Endothelial cell of umbilical vein (primary cell): Measurements from ENCODE around the gene KHDC1L. TPM values are rescaled to one million over a fixed set of nuclear protein-coding genes. Genes with fewer than 3 reads are reported as not detected.
A peak's percentile ranks its signal among the peaks of the same experiment; 100 is the strongest.
"Not testable (repeated sequence)": the region's sequence is repeated elsewhere in the genome, so short reads cannot be mapped to it uniquely, and the experiment has no call there.

ENCODE experiments used
- Bru-seq: library from RNA; stranded (reverse); fragments of 400-500 nt; gene quantifications from one replicate; lab custom pipeline; 2021; lab: Mats Ljungman, UMichigan
- BruChase-seq, 2 experiments: library from RNA; stranded (reverse); fragments of 400-500 nt; gene quantifications; one replicate each; lab custom pipeline; 2021; lab: Mats Ljungman, UMichigan
- BruUV-seq: library from RNA; stranded (reverse); fragments of 400-500 nt; replicated peaks from 2 replicates; lab custom pipeline; 2021; lab: Mats Ljungman, UMichigan
- CTCF ChIA-PET: fragments of 300-600, 350-600 bp; sonication (Branson Sonifier 250); formaldehyde crosslinking; loops from one replicate; lab custom pipeline; 2021; ENCODE audit warnings: antibody characterized with exemption, inconsistent platforms; lab: Charles Lee
- POLR2A ChIA-PET: fragments of 300-600, 350-600 bp; sonication (Branson Sonifier 250); formaldehyde crosslinking; loops from one replicate; lab custom pipeline; 2021; ENCODE audit warnings: antibody characterized with exemption, inconsistent platforms; lab: Charles Lee
- DNase-seq: peaks from one replicate; pipeline ENCODE4 v3.0.0-alpha.2; 2011; ENCODE audit warnings: low read depth, low spot score
- FAIRE-seq: peaks from 2 replicates; lab custom pipeline; 2011; peaks lifted over from hg19 to GRCh38; lab: Jason Lieb, UNC
- H2AFZ ChIP-seq: 2 replicates; pipeline ENCODE4 v1.6.0; 2012; ENCODE audit warnings: low read depth, low read length, control low read depth, inconsistent platforms
- H3K27ac ChIP-seq: 2 replicates; pipeline ENCODE4 v1.5.1; 2011; ENCODE audit warnings: low read depth, mild to moderate bottlenecking, control low read depth, low read length, moderate library complexity; ENCODE audit not compliant: insufficient read depth
- H3K27me3 ChIP-seq, 2 experiments: 2 replicates each; pipeline versions ENCODE4 v1.6.0 to v1.6.1; 2011; ENCODE audit warnings: low read length in 2 of 2, mixed read lengths in 1 of 2; ENCODE audit not compliant: control insufficient read depth in 2 of 2, insufficient read depth in 2 of 2
- H3K36me3 ChIP-seq, 2 experiments: 2 replicates in 1 of 2; 3 replicates in 1 of 2; pipeline ENCODE4 v1.5.1; 2011; ENCODE audit warnings: low read length in 2 of 2, mild to moderate bottlenecking in 1 of 2, moderate library complexity in 1 of 2; ENCODE audit not compliant: control insufficient read depth in 2 of 2, insufficient read depth in 2 of 2; ENCODE audit errors: extremely low read depth in 1 of 2
- H3K4me1 ChIP-seq: 3 replicates; pipeline ENCODE4 v1.5.1; 2011; ENCODE audit warnings: mild to moderate bottlenecking, low read length; ENCODE audit not compliant: control insufficient read depth, insufficient read depth; ENCODE audit errors: extremely low read depth
- H3K4me2 ChIP-seq: 2 replicates; pipeline ENCODE4 v1.6.1; 2011; ENCODE audit warnings: low read length, control low read depth, mixed read lengths; ENCODE audit not compliant: insufficient read depth
- H3K4me3 ChIP-seq, 3 experiments: fragments of 200-600 bp in 1 of 3; sonication (generic), shearing (Covaris generic) in 1 of 3; replicated peaks in 1 of 3; 2 replicates each; pipeline ENCODE4 v1.5.1; 2011 to 2016; ENCODE audit warnings: control low read depth in 3 of 3, low read length in 3 of 3, mild to moderate bottlenecking in 2 of 3, inconsistent platforms in 1 of 3, low read depth in 1 of 3, moderate library complexity in 1 of 3; ENCODE audit not compliant: insufficient read depth in 1 of 3
- H3K79me2 ChIP-seq: 2 replicates; pipeline ENCODE4 v1.6.0; 2012; ENCODE audit warnings: low read length, inconsistent platforms; ENCODE audit not compliant: control insufficient read depth, insufficient read depth
- H3K9ac ChIP-seq: replicated peaks from 2 replicates; pipeline ENCODE3; 2011; ENCODE audit warnings: low read length, control low read depth; ENCODE audit not compliant: insufficient read depth; ENCODE audit errors: extremely low read depth
- H3K9me1 ChIP-seq: replicated peaks from 3 replicates; pipeline ENCODE4 v1.6.0; 2011; ENCODE audit warnings: mild to moderate bottlenecking, low read length; ENCODE audit not compliant: control insufficient read depth, insufficient read depth; ENCODE audit errors: extremely low read depth
- H3K9me3 ChIP-seq: replicated peaks from 2 replicates; pipeline ENCODE4 v1.5.1; 2012; ENCODE audit warnings: low read length, inconsistent platforms; ENCODE audit not compliant: control insufficient read depth, insufficient read depth
- H4K20me1 ChIP-seq: replicated peaks from 2 replicates; pipeline ENCODE3; 2011; ENCODE audit warnings: mild to moderate bottlenecking, low read length; ENCODE audit not compliant: control insufficient read depth, insufficient read depth; ENCODE audit errors: extremely low read depth
- FOS ChIP-seq: IDR thresholded peaks from 2 replicates; pipeline ENCODE4 v1.6.1; 2011; ENCODE audit warnings: mild to moderate bottlenecking, low read length, moderate library complexity, borderline replicate concordance; ENCODE audit not compliant: insufficient read depth
- POLR2AphosphoS5 ChIP-seq: IDR thresholded peaks from 2 replicates; pipeline ENCODE4 v1.6.1; 2012; ENCODE audit warnings: low read depth, mild to moderate bottlenecking, control low read depth, low read length, moderate library complexity; ENCODE audit not compliant: insufficient read depth
- dilution Hi-C: fragments of 300-500 bp; cut with MboI; formaldehyde crosslinking; loops from one replicate; pipeline ENCODE4 v1.15.0; 2019; ENCODE audit warnings: low sequenced_read_pairs; ENCODE audit not compliant: extremely low pct_ligation_motif_present
- intact Hi-C: fragments of 100-400 bp; cut with micrococcal nuclease; formaldehyde crosslinking; loops from one replicate; pipeline ENCODE4 v1.10.0; 2022
- long read RNA-seq: library from polyadenylated mRNA; stranded (forward); transcript quantifications from one replicate; pipeline ENCODE4 v2.0.0, GENCODE V29; 2021
- polyA minus RNA-seq, 3 experiments: library from RNA; depleted of rRNA, polyadenylated mRNA; stranded (reverse); fragments of >200 nt; gene quantifications; 1 replicate in 1 of 3; 2 replicates in 2 of 3; pipeline ENCODE4 v1.2.3, GENCODE V29; 2011
- polyA plus RNA-seq, 4 experiments: library from polyadenylated mRNA; depleted of rRNA in 3 of 4; stranded (reverse) in 3 of 4; unstranded in 1 of 4; fragments of >200 nt; gene quantifications; 2 replicates each; pipeline versions ENCODE4 v1.2.1 to v1.2.3, GENCODE V29; 2011 to 2012; ENCODE audit warnings: missing spikeins in 1 of 4
- total RNA-seq: library from RNA; stranded (reverse); gene quantifications from 2 replicates; pipeline ENCODE4 v1.2.3, GENCODE V29; 2021

Gene KHDC1L, protein sequence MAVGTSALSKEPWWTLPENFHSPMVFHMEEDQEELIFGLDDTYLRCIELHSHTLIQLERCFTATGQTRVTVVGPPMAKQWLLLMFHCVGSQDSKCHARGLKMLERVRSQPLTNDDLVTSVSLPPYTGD
- total RNA-seq (not detected in 2 replicates), polyA plus RNA-seq (0.15 and 0.18 TPM in 2 replicates), polyA minus RNA-seq (0.96 TPM in 1 of 2 replicates, not detected in the other), Bru-seq, nascent RNA (not detected), BruChase-seq, experiment 1, labeled RNA remaining after a 6-hour chase (percentile 23 among the genes with signal in this experiment), BruChase-seq, experiment 2, labeled RNA remaining after a 2-hour chase (not detected)
- not detected in 2 replicates for polyA plus RNA-seq (2011; cell fraction: cytosol; rRNA removed)
- polyA plus RNA-seq (2011; cell fraction: nucleus; rRNA removed) = 0.34 and 0.76 TPM in 2 replicates
- not detected in 2 replicates for polyA plus RNA-seq (2012)
- not detected for polyA minus RNA-seq (2011; cell fraction: cytosol; rRNA and poly(A)+ RNA removed)
- 1.2 TPM in 1 of 2 replicates, not detected in the other for polyA minus RNA-seq (2011; cell fraction: nucleus; rRNA and poly(A)+ RNA removed)
- long read RNA-seq = 0 reads

DNA sequence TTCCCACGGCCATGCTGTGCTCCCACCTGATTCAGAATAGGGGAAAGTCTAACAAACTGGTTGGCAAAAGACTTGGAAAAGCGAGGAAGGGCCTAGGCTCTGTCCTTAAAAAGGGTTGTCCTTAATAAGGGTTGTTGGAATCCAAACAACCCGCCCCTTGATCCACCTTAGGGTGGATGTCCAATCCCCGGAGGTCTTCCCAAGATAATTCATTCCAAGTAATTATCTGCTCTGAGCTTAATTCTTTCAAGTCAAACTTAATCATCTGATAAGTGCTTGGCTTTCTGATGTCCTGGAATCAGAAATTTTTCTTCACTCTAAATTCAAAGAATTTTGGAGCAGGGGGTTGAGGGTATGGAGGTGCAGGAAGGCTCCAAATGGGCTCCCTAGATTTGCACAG, at the start of gene KHDC1L:
Gene KHDC1L (minus strand): TSS at position 101 of the 400 bp plus-strand sequence. CDS start 88 bp downstream, at position 13.
- BruUV-seq = no TSS peak
- no peak for FAIRE-seq
- no peak for DNase-seq
- Histone ChIP-seq H3K36me3 (no peaks in the 10 kb centered on the region), H3K79me2 (no peaks in the 10 kb centered on the region), H3K9me3 (no peaks in the 10 kb centered on the region), H3K9me1 (no peaks in the 10 kb centered on the region), H3K4me3 (no peak within 1 kb of the TSS), H3K27me3 (no peaks in the 10 kb centered on the region), H4K20me1 (no peaks in the 10 kb centered on the region), H3K27ac (no peak within 1 kb of the TSS), H2AFZ (no peak within 1 kb of the TSS), H3K9ac (no peak within 1 kb of the TSS), H3K4me2 (no peak within 1 kb of the TSS), H3K4me1 (no peaks in the 10 kb centered on the region)
- ChIA-PET POLR2A (no interaction called here), CTCF (no interaction called here)
- TF ChIP-seq FOS (no peak), POLR2AphosphoS5 (no peak)
- intact Hi-C loops (no loop called here), dilution Hi-C loops (no loop called here)

DNA sequence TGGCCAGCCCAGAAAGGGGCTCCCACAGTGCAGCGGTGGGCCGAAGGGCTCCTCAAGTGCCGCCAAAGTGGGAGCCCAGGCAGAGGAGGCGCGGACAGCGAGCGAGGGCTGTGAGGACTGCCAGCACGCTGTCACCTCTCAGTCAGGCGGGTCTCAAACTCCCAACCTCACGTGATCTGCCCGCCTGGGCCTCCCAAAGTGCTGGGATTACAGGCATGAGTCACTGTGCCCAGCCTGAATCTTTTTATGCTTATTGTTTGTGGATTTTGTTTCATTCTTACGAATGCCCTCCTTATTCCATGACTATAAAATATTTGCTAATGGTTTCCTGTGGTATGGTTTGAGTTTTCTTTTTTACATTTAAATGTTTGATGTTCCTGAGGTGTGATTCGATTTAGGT, 44.0 kb upstream of the KHDC1L start:
- H3K9me3 ChIP-seq, H3K4me3 ChIP-seq, BruUV-seq, DNase-seq, H3K9me1 ChIP-seq, H3K9ac ChIP-seq, H4K20me1 ChIP-seq, dilution Hi-C loops, FAIRE-seq, H3K27ac ChIP-seq, H3K4me2 ChIP-seq, POLR2A ChIA-PET, H2AFZ ChIP-seq, H3K79me2 ChIP-seq, intact Hi-C loops, H3K4me1 ChIP-seq, H3K27me3 ChIP-seq, H3K36me3 ChIP-seq: not testable (repeated sequence)
- CTCF ChIA-PET = interaction anchor here (2.3 kb wide), 1 partner anchor 16 kb away, joined by 5 read pairs; no protein-coding TSS in a partner anchor

DNA sequence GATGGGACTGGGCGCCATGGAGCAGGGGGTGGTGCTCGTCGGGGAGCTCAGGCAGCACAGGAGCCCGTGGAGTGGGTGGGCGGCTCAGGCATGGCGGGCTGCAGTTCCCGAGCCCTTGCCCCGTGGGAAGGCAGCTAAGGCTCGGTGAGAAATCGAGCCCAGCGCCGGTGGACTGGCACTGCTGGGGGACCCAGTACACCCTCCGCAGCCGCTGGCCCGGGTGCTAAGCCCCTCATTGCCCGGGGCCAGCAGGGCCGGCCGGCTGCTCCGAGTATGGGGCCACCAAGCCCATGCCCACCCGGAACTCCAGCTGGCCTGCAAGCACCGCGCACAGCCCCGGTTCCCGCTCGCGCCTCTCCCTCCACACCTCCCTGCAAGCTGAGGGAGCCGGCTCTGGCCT, 43.6 kb upstream of the KHDC1L start:
- H2AFZ ChIP-seq, dilution Hi-C loops, H3K9me1 ChIP-seq, intact Hi-C loops, H3K36me3 ChIP-seq, H3K9ac ChIP-seq, H3K4me1 ChIP-seq, H3K9me3 ChIP-seq, H3K27me3 ChIP-seq, H3K4me2 ChIP-seq, H3K79me2 ChIP-seq, DNase-seq, H3K4me3 ChIP-seq, POLR2A ChIA-PET, H4K20me1 ChIP-seq, FAIRE-seq, BruUV-seq, H3K27ac ChIP-seq: not testable (repeated sequence)
- CTCF ChIA-PET = interaction anchor here (2.3 kb wide), 1 partner anchor 17 kb away, joined by 5 read pairs; no protein-coding TSS in a partner anchor
